ENCODE data around the gene YIPF3.

DNA sequence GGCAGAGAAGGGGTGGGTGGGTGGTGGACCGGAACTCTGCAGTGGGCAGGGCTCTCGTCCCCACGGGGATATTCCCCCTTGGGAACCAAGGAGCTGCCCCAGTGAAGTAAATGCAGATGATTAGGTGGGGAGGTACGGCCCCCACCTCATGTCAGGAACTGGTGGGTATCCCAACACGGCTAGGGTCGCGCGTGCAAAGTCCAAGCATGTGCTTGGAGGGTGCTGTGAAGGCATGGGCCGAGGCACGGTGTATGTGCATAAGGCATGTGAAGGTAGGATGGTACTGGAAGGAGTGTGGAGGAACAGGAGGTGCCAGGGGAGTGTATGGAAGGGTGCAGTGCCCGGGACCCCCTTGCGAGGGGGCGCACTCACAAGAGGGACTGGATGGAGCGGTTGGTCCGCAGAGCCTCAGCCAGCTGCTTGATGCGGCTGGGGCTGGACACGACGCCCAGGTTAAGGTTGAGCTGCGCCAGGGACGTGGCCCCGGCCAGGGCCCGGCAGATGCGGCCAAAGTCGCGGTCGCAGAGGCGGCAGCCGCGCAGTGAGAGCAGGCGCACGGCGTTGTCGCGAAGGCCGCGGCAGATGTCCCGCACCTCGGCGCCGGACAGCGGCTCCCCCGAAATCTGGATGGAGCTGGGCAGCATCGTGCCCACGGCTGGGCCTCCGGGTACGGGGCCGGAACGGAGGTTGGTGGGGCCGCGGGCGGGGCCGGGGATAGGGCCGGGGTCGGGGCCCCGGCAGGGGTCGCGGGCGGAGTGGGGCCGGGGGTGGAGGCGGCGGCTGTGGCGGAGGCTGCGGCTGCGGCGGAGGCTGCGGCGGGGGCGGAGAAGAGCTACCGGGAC lies 7.4 kb downstream of the YIPF3 start:
- TF ChIP-seq, protein P1, sequence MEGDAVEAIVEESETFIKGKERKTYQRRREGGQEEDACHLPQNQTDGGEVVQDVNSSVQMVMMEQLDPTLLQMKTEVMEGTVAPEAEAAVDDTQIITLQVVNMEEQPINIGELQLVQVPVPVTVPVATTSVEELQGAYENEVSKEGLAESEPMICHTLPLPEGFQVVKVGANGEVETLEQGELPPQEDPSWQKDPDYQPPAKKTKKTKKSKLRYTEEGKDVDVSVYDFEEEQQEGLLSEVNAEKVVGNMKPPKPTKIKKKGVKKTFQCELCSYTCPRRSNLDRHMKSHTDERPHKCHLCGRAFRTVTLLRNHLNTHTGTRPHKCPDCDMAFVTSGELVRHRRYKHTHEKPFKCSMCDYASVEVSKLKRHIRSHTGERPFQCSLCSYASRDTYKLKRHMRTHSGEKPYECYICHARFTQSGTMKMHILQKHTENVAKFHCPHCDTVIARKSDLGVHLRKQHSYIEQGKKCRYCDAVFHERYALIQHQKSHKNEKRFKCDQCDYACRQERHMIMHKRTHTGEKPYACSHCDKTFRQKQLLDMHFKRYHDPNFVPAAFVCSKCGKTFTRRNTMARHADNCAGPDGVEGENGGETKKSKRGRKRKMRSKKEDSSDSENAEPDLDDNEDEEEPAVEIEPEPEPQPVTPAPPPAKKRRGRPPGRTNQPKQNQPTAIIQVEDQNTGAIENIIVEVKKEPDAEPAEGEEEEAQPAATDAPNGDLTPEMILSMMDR (IDR thresholded peaks at IDR 0.05): no peak
- TF ChIP-seq EZH2 (IDR thresholded peaks at IDR 0.05; ENCODE audit: borderline replicate concordance, insufficient read depth, low read depth, low read length, poor library complexity, severe bottlenecking): no peak

All from B cell (primary cell).